CD4-positive, alpha-beta T cell treated with Interleukin-15 for 4 hours (primary cell): Measurements from ENCODE around the gene ZFAND3.
"Not testable (repeated sequence)": the region's sequence is repeated elsewhere in the genome, so short reads cannot be mapped to it uniquely, and the experiment has no call there.

Experiments
- DNase-seq: peaks from one replicate; pipeline ENCODE4 v3.0.0-alpha.2; 2020; ENCODE audit warnings: low spot score

Gene ZFAND3

GRCh38 chr6:37972994-37973757 is 153.6 kb downstream of the ZFAND3 start:
- DNase-seq = no peak

GRCh38 chr6:37974381-37974780 is 154.9 kb downstream of the ZFAND3 start:
- DNase-seq = no peak

GRCh38 chr6:37974943-37975342 is 155.4 kb downstream of the ZFAND3 start:
- no peak for DNase-seq

GRCh38 chr6:37977715-37978114 is 158.2 kb downstream of the ZFAND3 start:
- no peak for DNase-seq

- DNase-seq = no peak
Measured at GRCh38 chr6:37979392-37980221, 160.1 kb downstream of the ZFAND3 start.

GRCh38 chr6:37980222-37980595 is 160.7 kb downstream of the ZFAND3 start:
- DNase-seq = no peak

GRCh38 chr6:37981626-37982025 is 162.1 kb downstream of the ZFAND3 start:
- DNase-seq = no peak

GRCh38 chr6:37982317-37982716 is 162.8 kb downstream of the ZFAND3 start:
- DNase-seq = no peak

- DNase-seq = no peak
Measured at GRCh38 chr6:37983720-37984501, 164.4 kb downstream of the ZFAND3 start.

- no peak for DNase-seq
Measured at GRCh38 chr6:37984578-37984977, 165.1 kb downstream of the ZFAND3 start.

- peak; percentile 13 for DNase-seq
Measured at GRCh38 chr6:37985355-37985754, 165.8 kb downstream of the ZFAND3 start.

GRCh38 chr6:37987018-37987417 is 167.5 kb downstream of the ZFAND3 start:
- DNase-seq = no peak

GRCh38 chr6:37987559-37987958 is 168.0 kb downstream of the ZFAND3 start:
- DNase-seq = no peak

GRCh38 chr6:37988127-37988526 is 168.6 kb downstream of the ZFAND3 start:
- DNase-seq = no peak

- no peak for DNase-seq
Measured at GRCh38 chr6:37988696-37989095, 169.2 kb downstream of the ZFAND3 start.

- DNase-seq = no peak
Measured at GRCh38 chr6:37990762-37991525, 171.4 kb downstream of the ZFAND3 start.

- DNase-seq = no peak
Measured at GRCh38 chr6:37992749-37993148, 173.2 kb downstream of the ZFAND3 start.

- DNase-seq = not testable (repeated sequence)
Measured at GRCh38 chr6:37993194-37993593, 173.7 kb downstream of the ZFAND3 start.

- DNase-seq = no peak
Measured at GRCh38 chr6:37993596-37993995, 174.1 kb downstream of the ZFAND3 start.

GRCh38 chr6:37994223-37994622 is 174.7 kb downstream of the ZFAND3 start:
- no peak for DNase-seq

GRCh38 chr6:37998366-37998765 is 178.8 kb downstream of the ZFAND3 start:
- DNase-seq = no peak

GRCh38 chr6:38001386-38001785 is 181.9 kb downstream of the ZFAND3 start:
- DNase-seq = no peak
